CD4-positive, alpha-beta T cell (primary cell): ENCODE measurements around the gene EEF1E1. TPM values are rescaled to one million over a fixed set of nuclear protein-coding genes. Genes with fewer than 3 reads are reported as not detected.

Experiments
- ATAC-seq: fragments of 200-7000 bp; cut with Tn5 transposase; one replicate; pipeline ENCODE4 v1.10.0; 2022; ENCODE audit warnings: mild to moderate bottlenecking; ENCODE audit not compliant: poor library complexity
- CTCF ChIA-PET: fragments of 350-600 bp; sonication (Branson Sonifier 250); formaldehyde crosslinking; loops from one replicate; lab custom pipeline; 2021; ENCODE audit warnings: antibody characterized with exemption, inconsistent platforms; lab: Charles Lee
- POLR2A ChIA-PET: fragments of 350-600 bp; sonication (Branson Sonifier 250); formaldehyde crosslinking; loops from one replicate; lab custom pipeline; 2021; ENCODE audit warnings: antibody characterized with exemption, inconsistent platforms; lab: Charles Lee
- DNase-seq, 14 experiments: peaks; one replicate each; pipeline ENCODE4 v3.0.0-alpha.2; 2013 to 2020; ENCODE audit warnings: mixed read lengths in 2 of 14
- H3K27ac ChIP-seq, 2 donors: one replicate each; pipeline versions ENCODE4 v1.5.1 to v1.7.0; 2013; ENCODE audit warnings: low read length in 2 of 2, low read depth in 1 of 2, mild to moderate bottlenecking in 1 of 2
- H3K27me3 ChIP-seq, 2 experiments: 1 replicate in 1 of 2; 2 replicates in 1 of 2; pipeline versions ENCODE4 v1.6.1 to v1.7.0; 2013; ENCODE audit warnings: low read length in 2 of 2, control low read depth in 1 of 2, mild to moderate bottlenecking in 1 of 2, moderate library complexity in 1 of 2; ENCODE audit not compliant: insufficient read depth in 2 of 2, control insufficient read depth in 1 of 2
- H3K36me3 ChIP-seq: one replicate; pipeline ENCODE4 v1.6.1; 2013; ENCODE audit warnings: low read length, control low read depth; ENCODE audit not compliant: insufficient read depth
- H3K4me1 ChIP-seq: one replicate; pipeline ENCODE4 v1.6.1; 2013; ENCODE audit warnings: low read length, control low read depth; ENCODE audit not compliant: insufficient read depth
- H3K4me3 ChIP-seq: one replicate; pipeline ENCODE4 v1.5.1; 2013; ENCODE audit warnings: mild to moderate bottlenecking, low read length, moderate library complexity
- H3K9me3 ChIP-seq, 2 experiments: 1 replicate in 1 of 2; 2 replicates in 1 of 2; pipeline versions ENCODE4 v1.6.1 to v1.7.0; 2013; ENCODE audit warnings: low read length in 2 of 2, mild to moderate bottlenecking in 2 of 2, control low read depth in 1 of 2, moderate library complexity in 1 of 2; ENCODE audit not compliant: control insufficient read depth in 1 of 2, insufficient read depth in 1 of 2
- H3K27ac Mint-ChIP-seq: one replicate; pipeline ENCODE4 v1.8.0; 2020; ENCODE audit warnings: mixed read lengths
- H3K27me3 Mint-ChIP-seq: one replicate; pipeline ENCODE4 v1.8.0; 2021; ENCODE audit warnings: mixed read lengths
- H3K36me3 Mint-ChIP-seq: one replicate; pipeline ENCODE4 v1.8.0; 2021; ENCODE audit warnings: low read depth, mixed read lengths
- H3K4me1 Mint-ChIP-seq: one replicate; pipeline ENCODE4 v1.8.0; 2021; ENCODE audit warnings: low read depth, mixed read lengths
- H3K4me3 Mint-ChIP-seq: one replicate; pipeline ENCODE4 v1.8.0; 2020; ENCODE audit warnings: mild to moderate bottlenecking, mixed read lengths
- H3K9me3 Mint-ChIP-seq: one replicate; pipeline ENCODE4 v1.8.0; 2020; ENCODE audit warnings: mixed read lengths
- intact Hi-C, 2 experiments: fragments of 100-400 bp; cut with DNase I in 1 of 2; cut with micrococcal nuclease in 1 of 2; formaldehyde crosslinking; loops; one replicate each; pipeline versions ENCODE4 v1.15.1 to v1.9.0; 2023 to 2025; cut with DNase I, micrococcal nuclease
- total RNA-seq, 174 experiments: library from RNA in 2 of 174; stranded (reverse) in 2 of 174; gene quantifications; one replicate each; pipeline ENCODE4 v1.2.3 and lab custom pipeline; 2021 to 2026
- TF ChIP-seq, protein P1 (sequence below): fragments of 200-600 bp; IDR thresholded peaks from one replicate; pipeline ENCODE4 v1.8.0; 2022; ENCODE audit warnings: antibody characterized with exemption, mild to moderate bottlenecking

The EEF1E1 gene
- total RNA-seq, 2 experiments from 2014 or later = 11.2 to 14.7 TPM

DNA sequence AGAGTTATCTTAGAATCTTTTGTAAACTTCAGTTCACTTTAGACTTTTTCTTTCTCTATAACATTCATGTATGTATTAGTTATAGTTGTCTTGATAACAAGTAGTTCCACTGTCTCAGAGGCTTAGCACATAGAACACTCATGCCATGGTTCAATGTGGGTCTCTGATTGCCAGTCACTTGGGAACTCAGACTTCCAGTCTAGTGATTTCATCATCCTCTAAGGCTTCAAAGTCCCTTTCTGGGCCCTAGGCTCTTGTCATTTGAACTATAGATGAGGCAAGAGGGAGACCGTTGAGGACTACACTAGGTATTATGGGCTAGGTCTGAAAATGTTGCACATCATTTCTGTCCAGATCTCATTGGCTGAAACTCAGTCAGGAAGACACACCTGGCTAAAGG lies 8.4 kb upstream of the EEF1E1 start:
- Mint-ChIP-seq H3K9me3 (no peaks in the 10 kb centered on the region), H3K36me3 (no peaks in the 10 kb centered on the region), H3K27ac (no peak overlapping the region), H3K4me1 (no peaks in the 10 kb centered on the region), H3K4me3 (no peak overlapping the region), H3K27me3 (peaks cover 49% of the 10 kb centered on the region)
- Histone ChIP-seq H3K36me3 (no peaks in the 10 kb centered on the region), H3K27me3 (peaks cover 0 to 5% of the 10 kb centered on the region in 2 experiments), H3K4me3 (no peak overlapping the region), H3K4me1 (no peaks in the 10 kb centered on the region), H3K27ac (no peak overlapping the region), H3K9me3 (no peaks in the 10 kb centered on the region)
- intact Hi-C loops = no loop called here
- TF ChIP-seq, protein P1, sequence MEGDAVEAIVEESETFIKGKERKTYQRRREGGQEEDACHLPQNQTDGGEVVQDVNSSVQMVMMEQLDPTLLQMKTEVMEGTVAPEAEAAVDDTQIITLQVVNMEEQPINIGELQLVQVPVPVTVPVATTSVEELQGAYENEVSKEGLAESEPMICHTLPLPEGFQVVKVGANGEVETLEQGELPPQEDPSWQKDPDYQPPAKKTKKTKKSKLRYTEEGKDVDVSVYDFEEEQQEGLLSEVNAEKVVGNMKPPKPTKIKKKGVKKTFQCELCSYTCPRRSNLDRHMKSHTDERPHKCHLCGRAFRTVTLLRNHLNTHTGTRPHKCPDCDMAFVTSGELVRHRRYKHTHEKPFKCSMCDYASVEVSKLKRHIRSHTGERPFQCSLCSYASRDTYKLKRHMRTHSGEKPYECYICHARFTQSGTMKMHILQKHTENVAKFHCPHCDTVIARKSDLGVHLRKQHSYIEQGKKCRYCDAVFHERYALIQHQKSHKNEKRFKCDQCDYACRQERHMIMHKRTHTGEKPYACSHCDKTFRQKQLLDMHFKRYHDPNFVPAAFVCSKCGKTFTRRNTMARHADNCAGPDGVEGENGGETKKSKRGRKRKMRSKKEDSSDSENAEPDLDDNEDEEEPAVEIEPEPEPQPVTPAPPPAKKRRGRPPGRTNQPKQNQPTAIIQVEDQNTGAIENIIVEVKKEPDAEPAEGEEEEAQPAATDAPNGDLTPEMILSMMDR = no peak
- ATAC-seq = no peak
- POLR2A ChIA-PET = no interaction called here
- CTCF ChIA-PET = interaction anchor here (0.6 kb wide), 1 partner anchor 668 kb away, joined by 3 read pairs; no protein-coding TSS in a partner anchor
- no peak for DNase-seq

DNA sequence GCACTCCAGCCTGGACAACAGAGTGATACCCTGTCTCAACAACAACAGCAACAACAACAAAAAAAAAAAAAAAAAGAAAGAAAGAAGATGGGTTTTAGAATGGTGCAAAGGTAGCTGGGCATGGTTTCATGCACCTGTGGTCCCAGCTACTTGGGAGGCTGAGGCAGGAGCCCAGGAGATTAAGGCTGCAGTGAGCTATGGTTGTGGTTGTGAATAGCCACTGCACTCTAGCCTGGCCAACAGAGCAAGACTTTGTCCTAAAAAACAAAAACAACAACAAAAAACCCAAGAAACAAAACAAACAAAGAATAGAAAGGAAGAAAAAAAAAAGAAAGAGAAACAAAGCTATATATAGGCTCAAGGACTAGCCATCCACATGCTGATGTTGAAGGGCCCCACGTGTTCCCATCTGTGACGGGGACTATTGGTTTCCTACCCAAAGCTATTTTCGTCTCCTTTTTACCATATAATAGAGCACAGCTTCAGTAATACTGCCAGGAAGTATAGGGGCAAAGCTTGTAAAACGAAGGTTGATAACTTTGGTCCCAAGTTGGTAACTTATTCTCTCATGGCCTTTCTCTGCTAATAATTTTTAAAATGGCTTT lies 7.9 kb upstream of the EEF1E1 start:
- Mint-ChIP-seq H3K36me3 (no peaks in the 10 kb centered on the region), H3K27ac (no peak overlapping the region)

GRCh38 chr6:8108759-8109539 lies 6.6 kb upstream of the EEF1E1 start:
- no peaks in the 10 kb centered on the region for H3K9me3 ChIP-seq
- TF ChIP-seq, protein P1 = no peak
- intact Hi-C loops = loop anchor here in 1 of 2 experiments (5.0 to 10.0 kb wide), 3 partner anchors 326 to 794 kb away; partner anchors contain the start of genes SLC35B3 and SSR1
- Mint-ChIP-seq H3K9me3 (no peaks in the 10 kb centered on the region), H3K27me3 (peaks cover 41% of the 10 kb centered on the region), H3K4me1 (no peaks in the 10 kb centered on the region), H3K36me3 (no peaks in the 10 kb centered on the region), H3K27ac (no peak overlapping the region), H3K4me3 (no peak overlapping the region)
- DNase-seq = no peak
- no peaks in the 10 kb centered on the region for H3K4me1 ChIP-seq
- ATAC-seq = no peak
- no peaks in the 10 kb centered on the region for H3K36me3 ChIP-seq
- no peak overlapping the region for H3K27ac ChIP-seq
- ChIA-PET POLR2A (no interaction called here), CTCF (no interaction called here)
- peaks cover 0 to 5% of the 10 kb centered on the region in 2 experiments for H3K27me3 ChIP-seq
- no peak overlapping the region for H3K4me3 ChIP-seq

More for the DNA sequence above, 7.9 kb upstream of the EEF1E1 start:
- no peak for DNase-seq
- no peak for ATAC-seq
- Histone ChIP-seq H3K27ac (no peak overlapping the region), H3K4me1 (no peaks in the 10 kb centered on the region), H3K4me3 (no peak overlapping the region), H3K27me3 (peaks cover 0 to 5% of the 10 kb centered on the region in 2 experiments), H3K36me3 (no peaks in the 10 kb centered on the region), H3K9me3 (no peaks in the 10 kb centered on the region)
- peaks cover 44% of the 10 kb centered on the region for H3K27me3 Mint-ChIP-seq
- TF ChIP-seq, protein P1 = no peak
- no peak overlapping the region for H3K4me3 Mint-ChIP-seq
- no peaks in the 10 kb centered on the region for H3K4me1 Mint-ChIP-seq
- CTCF ChIA-PET = interaction anchor here (0.6 kb wide), 1 partner anchor 667 kb away, joined by 3 read pairs; no protein-coding TSS in a partner anchor
- no peaks in the 10 kb centered on the region for H3K9me3 Mint-ChIP-seq
- intact Hi-C loops = no loop called here
- POLR2A ChIA-PET = no interaction called here
